ENCODE results near the gene HHIPL1.

The HHIPL1 gene

DNA sequence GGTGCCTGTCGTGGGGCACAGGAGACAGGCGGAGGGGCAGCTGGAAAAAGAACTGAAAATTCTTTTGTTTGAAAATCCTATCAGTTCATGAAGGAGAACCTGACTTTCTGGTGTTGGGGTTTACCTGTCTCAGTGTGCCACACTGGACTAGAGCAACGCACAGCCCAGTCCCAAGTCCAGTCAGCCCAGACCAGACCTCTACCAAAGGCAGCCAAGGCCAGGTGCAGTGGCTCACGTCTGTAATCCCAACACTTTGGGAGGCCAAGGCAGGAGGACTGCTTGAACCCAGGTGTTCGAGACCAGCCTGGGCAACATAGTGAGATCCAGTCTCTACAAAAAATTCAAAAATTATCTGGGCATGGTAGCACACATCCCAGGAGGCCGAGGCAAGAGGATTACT, 45.5 kb upstream of the HHIPL1 start:
- TF ChIP-seq, protein P1, sequence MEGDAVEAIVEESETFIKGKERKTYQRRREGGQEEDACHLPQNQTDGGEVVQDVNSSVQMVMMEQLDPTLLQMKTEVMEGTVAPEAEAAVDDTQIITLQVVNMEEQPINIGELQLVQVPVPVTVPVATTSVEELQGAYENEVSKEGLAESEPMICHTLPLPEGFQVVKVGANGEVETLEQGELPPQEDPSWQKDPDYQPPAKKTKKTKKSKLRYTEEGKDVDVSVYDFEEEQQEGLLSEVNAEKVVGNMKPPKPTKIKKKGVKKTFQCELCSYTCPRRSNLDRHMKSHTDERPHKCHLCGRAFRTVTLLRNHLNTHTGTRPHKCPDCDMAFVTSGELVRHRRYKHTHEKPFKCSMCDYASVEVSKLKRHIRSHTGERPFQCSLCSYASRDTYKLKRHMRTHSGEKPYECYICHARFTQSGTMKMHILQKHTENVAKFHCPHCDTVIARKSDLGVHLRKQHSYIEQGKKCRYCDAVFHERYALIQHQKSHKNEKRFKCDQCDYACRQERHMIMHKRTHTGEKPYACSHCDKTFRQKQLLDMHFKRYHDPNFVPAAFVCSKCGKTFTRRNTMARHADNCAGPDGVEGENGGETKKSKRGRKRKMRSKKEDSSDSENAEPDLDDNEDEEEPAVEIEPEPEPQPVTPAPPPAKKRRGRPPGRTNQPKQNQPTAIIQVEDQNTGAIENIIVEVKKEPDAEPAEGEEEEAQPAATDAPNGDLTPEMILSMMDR (IDR thresholded peaks at IDR 0.05; ENCODE audit: extremely low read depth, insufficient read depth, missing control alignments) = no peak
- in situ Hi-C loops (cut with MboI; ENCODE audit: low pct_unique_long_range_greater_than_20kb, low sequenced_read_pairs, unreplicated experiment) = no loop called here
- DNase-seq (ENCODE audit: low spot score) = no peak

DNA sequence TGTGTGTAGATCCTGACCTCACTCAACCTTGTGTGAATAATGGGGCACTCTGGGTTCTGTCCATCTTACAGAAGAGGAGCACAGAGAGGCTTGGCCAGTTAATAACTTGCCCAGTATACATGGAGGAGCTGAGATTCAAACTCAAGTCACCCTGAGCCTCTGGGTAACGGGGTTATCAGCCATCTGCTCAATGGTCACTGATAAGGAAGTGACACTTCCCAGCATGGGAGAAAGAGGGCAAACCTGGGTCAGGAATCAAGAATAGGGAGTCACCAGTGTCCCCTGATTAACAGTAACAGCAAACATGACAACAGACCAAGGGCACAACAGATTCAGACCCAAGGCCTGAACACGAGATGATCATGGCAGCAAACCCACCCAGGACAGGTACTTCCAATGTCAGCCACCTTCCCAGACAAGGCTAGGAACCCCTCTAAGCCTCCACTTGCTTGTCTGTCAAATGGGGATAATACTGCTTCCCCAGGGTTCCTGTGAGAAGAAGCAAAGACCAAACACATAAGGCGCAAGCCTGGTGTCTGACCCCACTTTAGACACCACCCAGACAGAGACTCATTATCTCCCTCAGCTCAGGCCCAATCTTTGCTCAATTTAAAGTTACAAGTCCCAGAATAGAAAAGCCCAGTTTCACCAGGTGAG, 44.6 kb upstream of the HHIPL1 start:
- DNase-seq (ENCODE audit: low spot score) = no peak
- in situ Hi-C loops (cut with MboI; ENCODE audit: low pct_unique_long_range_greater_than_20kb, low sequenced_read_pairs, unreplicated experiment) = no loop called here
- TF ChIP-seq, protein P1 (IDR thresholded peaks at IDR 0.05; ENCODE audit: extremely low read depth, insufficient read depth, missing control alignments) = no peak

DNA sequence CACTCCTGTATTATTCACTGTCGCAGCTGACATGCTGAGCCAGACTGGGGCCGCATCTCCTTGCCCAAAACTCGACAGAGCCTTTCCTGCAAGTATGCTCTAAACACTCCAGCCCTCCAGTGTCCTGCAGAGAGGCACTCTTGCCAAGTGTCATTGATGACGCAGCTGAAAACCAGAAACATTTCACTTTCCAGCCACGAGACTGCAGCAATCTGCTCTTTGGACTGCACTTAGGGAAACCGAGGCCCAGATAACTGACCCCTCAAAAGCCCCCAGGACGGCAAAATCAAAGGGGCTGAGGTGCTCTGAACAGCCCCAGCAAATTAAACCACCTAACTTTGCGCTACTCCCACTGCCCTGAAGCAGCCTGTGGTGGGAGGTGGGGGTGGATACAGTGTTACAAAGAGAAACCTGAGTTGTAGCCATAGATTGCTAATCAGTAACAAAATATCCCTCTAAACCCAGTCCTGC, 43.5 kb upstream of the HHIPL1 start:
- no peak for DNase-seq (ENCODE audit: low spot score)
- in situ Hi-C loops (cut with MboI; ENCODE audit: low pct_unique_long_range_greater_than_20kb, low sequenced_read_pairs, unreplicated experiment) = no loop called here
- TF ChIP-seq, protein P1 (IDR thresholded peaks at IDR 0.05; ENCODE audit: extremely low read depth, insufficient read depth, missing control alignments) = no peak

DNA sequence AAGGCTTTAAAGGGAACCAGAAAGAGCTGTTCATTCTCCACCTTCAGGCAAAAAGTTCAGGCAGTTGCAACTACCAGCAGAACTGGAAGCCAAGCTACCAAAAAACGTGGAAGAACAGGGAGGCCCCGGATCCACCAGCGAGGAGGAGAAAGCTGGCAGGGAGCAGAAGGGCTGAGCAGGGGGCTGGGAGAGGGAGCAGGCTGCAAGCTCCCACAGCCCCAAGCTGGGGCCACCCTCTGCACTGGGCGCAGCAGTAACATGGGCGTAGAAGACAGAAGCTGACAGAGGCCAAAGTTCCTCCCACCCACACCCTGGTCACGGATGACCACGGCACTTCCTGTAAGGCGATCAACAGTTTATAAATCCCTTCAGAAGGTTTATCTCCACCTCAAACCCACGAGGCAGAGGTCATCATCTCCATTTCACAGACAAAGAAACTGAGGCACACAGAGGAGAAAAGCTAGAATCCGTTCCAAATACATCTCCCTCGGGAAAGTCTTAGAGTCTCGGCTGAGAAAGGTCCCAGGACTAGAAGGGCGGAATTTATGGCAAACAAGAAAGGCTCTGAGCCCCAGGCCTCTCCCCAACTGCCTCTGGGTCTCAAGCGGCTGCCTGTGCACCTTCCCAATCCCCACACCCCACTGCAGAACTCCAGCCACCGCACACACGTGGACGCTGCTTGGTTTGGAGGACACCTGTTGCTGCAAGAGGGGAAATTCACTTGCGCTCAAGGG, 42.7 kb upstream of the HHIPL1 start:
- in situ Hi-C loops (cut with MboI; ENCODE audit: low pct_unique_long_range_greater_than_20kb, low sequenced_read_pairs, unreplicated experiment) = no loop called here
- DNase-seq (ENCODE audit: low spot score) = no peak
- TF ChIP-seq, protein P1 (IDR thresholded peaks at IDR 0.05; ENCODE audit: extremely low read depth, insufficient read depth, missing control alignments) = no peak

DNA sequence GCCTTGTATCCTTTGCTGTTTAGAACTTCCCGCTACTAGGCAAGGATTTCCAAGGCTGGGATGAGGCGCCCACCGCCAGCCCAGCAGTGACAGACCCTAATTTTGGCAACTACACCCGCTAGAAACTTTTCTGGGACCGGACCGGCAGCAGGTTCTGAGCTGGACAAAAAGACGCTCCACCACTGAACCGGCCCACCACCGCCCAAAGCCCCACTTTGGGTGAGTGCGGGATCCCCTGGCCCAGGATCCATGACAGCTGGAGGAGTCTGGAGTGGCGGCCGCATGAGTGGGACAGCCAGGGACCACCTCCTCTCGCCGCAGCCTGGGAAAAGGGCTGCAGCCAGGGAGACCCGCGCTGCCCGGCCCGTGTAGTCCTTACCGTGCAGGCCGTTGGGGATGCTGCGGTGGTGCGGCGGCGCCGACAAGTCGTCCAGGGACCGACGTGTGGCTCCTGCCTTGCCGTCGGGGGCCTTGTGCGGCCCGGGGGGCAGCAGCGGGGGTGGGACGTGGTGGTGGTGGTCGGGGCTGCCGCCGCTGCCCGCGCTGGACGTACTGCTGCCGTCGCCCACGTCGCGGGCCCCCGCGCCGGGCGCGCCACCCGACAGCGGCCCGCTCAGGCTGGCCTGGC, 42.0 kb upstream of the HHIPL1 start:
- no peak for DNase-seq (ENCODE audit: low spot score)
- TF ChIP-seq, protein P1 (IDR thresholded peaks at IDR 0.05; ENCODE audit: extremely low read depth, insufficient read depth, missing control alignments) = no peak
- in situ Hi-C loops (cut with MboI; ENCODE audit: low pct_unique_long_range_greater_than_20kb, low sequenced_read_pairs, unreplicated experiment) = no loop called here

DNA sequence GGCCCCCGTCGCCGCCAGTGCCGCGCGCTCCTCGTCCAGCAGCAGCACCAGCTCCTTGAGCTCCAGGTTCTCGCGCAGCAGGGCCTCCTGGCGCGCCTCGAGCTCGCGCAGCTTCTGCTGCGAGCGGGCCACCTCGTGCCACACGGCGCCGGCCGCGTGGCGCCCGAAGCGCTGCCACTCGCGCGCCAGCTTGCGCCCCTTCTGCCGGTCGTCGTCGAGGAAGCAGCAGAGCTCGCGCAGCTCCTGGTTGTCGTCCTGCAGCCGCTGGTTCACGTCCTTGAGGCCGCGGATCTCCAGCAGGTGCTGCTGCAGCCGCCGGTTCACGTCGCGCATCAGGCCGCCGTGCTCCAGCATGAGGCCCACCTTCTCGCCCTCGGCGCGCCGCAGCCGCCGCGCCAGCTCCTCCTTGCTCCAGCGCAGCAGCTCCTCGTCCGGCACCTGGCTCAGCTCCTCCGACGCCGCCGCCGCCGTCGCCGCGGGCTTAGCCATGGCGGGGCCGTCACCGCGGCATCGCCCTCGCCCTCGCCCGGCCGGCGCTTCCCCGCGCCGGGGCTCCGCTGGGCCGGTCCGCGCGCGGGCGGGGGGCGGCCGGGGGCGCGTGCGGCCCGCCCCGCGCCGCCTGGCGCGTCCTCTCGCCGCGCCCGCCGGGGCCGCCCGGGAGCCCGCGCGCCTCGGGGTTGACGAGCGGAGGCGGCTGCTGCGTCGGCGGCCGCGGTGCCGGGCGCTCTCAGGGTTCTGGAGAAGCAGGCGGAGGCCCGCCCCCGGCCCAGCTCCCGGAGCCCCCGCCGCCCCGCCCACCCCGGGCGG, 41.3 kb upstream of the HHIPL1 start, which contains the start of gene CCDC85C:
Gene CCDC85C (minus strand): TSS at position 737 of the 807 bp plus-strand sequence. CDS start 248 bp downstream, at position 489.
- no peak for DNase-seq (ENCODE audit: low spot score)
- in situ Hi-C loops (cut with MboI; ENCODE audit: low pct_unique_long_range_greater_than_20kb, low sequenced_read_pairs, unreplicated experiment) = no loop called here
- TF ChIP-seq, protein P1 (IDR thresholded peaks at IDR 0.05; ENCODE audit: extremely low read depth, insufficient read depth, missing control alignments) = no peak

Data from GM13977 (cell line).